K562 (cell line): ENCODE measurements around the gene LRMDA. TPM values are rescaled to one million over a fixed set of nuclear protein-coding genes. Genes with fewer than 3 reads are reported as not detected.

ENCODE experiments used
- ATAC-seq: fragments of 200-7000 bp; cut with Tn5 transposase; 3 replicates; pipeline ENCODE4 v1.9.1; 2020; ENCODE audit warnings: moderate library complexity
- BruUV-seq: library from RNA; stranded (reverse); fragments of 400-500 nt; replicated peaks from 2 replicates; lab custom pipeline; 2021; lab: Mats Ljungman, UMichigan
- CTCF ChIA-PET: fragments of 300-600 bp; formaldehyde crosslinking; extraction: SDS; loops from one replicate; lab custom pipeline; 2021; ENCODE audit warnings: low intra/inter-chr PET ratio; lab: Yijun Ruan, JAX
- POLR2A ChIA-PET: fragments of 300-600, 350-650 bp; sonication (Branson Sonifier 250); formaldehyde crosslinking; extraction: SDS; loops from one replicate; lab custom pipeline; 2021; ENCODE audit warnings: antibody characterized with exemption, inconsistent platforms; lab: Yijun Ruan, JAX
- DNase-seq, 4 experiments: peaks; one replicate each; pipeline versions ENCODE4 v3.0.0 to v3.0.0-alpha.2; 2011 to 2018; ENCODE audit warnings: low spot score in 3 of 4, mixed read lengths in 3 of 4; ENCODE audit errors: extremely low read depth in 1 of 4
- FAIRE-seq: peaks from 2 replicates; lab custom pipeline; 2011; peaks lifted over from hg19 to GRCh38; lab: Jason Lieb, UNC
- H2AFZ ChIP-seq: 2 replicates; pipeline ENCODE4 v1.6.0; 2011; ENCODE audit warnings: low read depth, low read length, control low read depth, inconsistent platforms
- H3K27ac ChIP-seq: fragments of 200-600 bp; 3 replicates; pipeline ENCODE4 v1.8.0; 2011; ENCODE audit warnings: low read depth, mild to moderate bottlenecking, control low read depth, inconsistent platforms, low read length, moderate library complexity, mixed read lengths; ENCODE audit errors: extremely low read depth
- H3K27me3 ChIP-seq, 2 experiments: fragments of 300-600 bp in 1 of 2; 2 replicates in 1 of 2; 3 replicates in 1 of 2; pipeline versions ENCODE4 v1.6.0 to v1.8.0; 2011; ENCODE audit warnings: inconsistent platforms in 2 of 2, low read length in 2 of 2, mild to moderate bottlenecking in 1 of 2, mixed read lengths in 1 of 2, moderate library complexity in 1 of 2; ENCODE audit not compliant: control insufficient read depth in 2 of 2, insufficient read depth in 2 of 2
- H3K36me3 ChIP-seq: fragments of 300-600 bp; 3 replicates; pipeline ENCODE4 v1.8.0; 2011; ENCODE audit warnings: mild to moderate bottlenecking, low read length, inconsistent platforms; ENCODE audit not compliant: control insufficient read depth, insufficient read depth
- H3K4me1 ChIP-seq, 2 experiments: fragments of 200-600 bp in 1 of 2; replicated peaks in 1 of 2; 2 replicates in 1 of 2; 3 replicates in 1 of 2; pipeline versions ENCODE4 v1.5.1 to v1.8.0; 2011; ENCODE audit warnings: inconsistent platforms in 2 of 2, low read length in 2 of 2, mild to moderate bottlenecking in 1 of 2, mixed read lengths in 1 of 2, moderate library complexity in 1 of 2; ENCODE audit not compliant: control insufficient read depth in 2 of 2, insufficient read depth in 2 of 2
- H3K4me2 ChIP-seq: 2 replicates; pipeline ENCODE4 v1.6.1; 2011; ENCODE audit warnings: low read length, control low read depth, inconsistent platforms, mixed read lengths; ENCODE audit not compliant: insufficient read depth
- H3K4me3 ChIP-seq: fragments of 200-600 bp; sonication (generic), shearing (Covaris generic); 2 replicates; pipeline ENCODE4 v1.5.1; 2016; ENCODE audit warnings: control low read depth, inconsistent platforms
- H3K79me2 ChIP-seq: fragments of 200-600 bp; 3 replicates; pipeline ENCODE4 v1.8.0; 2011; ENCODE audit warnings: low read length, inconsistent platforms; ENCODE audit not compliant: control insufficient read depth, insufficient read depth
- H3K9ac ChIP-seq, 2 experiments: 2 replicates each; pipeline versions ENCODE4 v1.6.0 to v1.6.1; 2011; ENCODE audit warnings: low read depth in 2 of 2, low read length in 2 of 2, control low read depth in 1 of 2, inconsistent platforms in 1 of 2, mild to moderate bottlenecking in 1 of 2, mixed read lengths in 1 of 2; ENCODE audit not compliant: insufficient read depth in 1 of 2
- H3K9me1 ChIP-seq: one replicate; pipeline ENCODE4 v1.6.0; 2011; ENCODE audit warnings: inconsistent platforms, mild to moderate bottlenecking, low read length, moderate library complexity; ENCODE audit not compliant: control insufficient read depth, insufficient read depth
- H3K9me3 ChIP-seq: replicated peaks from 2 replicates; pipeline ENCODE4 v1.5.1; 2011; ENCODE audit warnings: low read depth, low read length, inconsistent platforms; ENCODE audit not compliant: control insufficient read depth, insufficient read depth
- H4K20me1 ChIP-seq: replicated peaks from 2 replicates; pipeline ENCODE4 v1.6.1; 2011; ENCODE audit warnings: low read length, inconsistent platforms, mixed read lengths; ENCODE audit not compliant: control insufficient read depth, insufficient read depth
- CBFA2T2 ChIP-seq: fragments of 450-650 bp; conservative IDR thresholded peaks from 2 replicates; pipeline ENCODE4 v1.6.1; 2017; ENCODE audit warnings: mild to moderate bottlenecking
- CBX8 ChIP-seq: fragments of 200-600 bp; sonication (generic); IDR thresholded peaks from 2 replicates; pipeline ENCODE4 v1.6.1; 2012; ENCODE audit warnings: borderline replicate concordance, mixed run types, low read depth, mild to moderate bottlenecking, moderate library complexity, mixed read lengths, low read length, control low read depth, inconsistent platforms; ENCODE audit not compliant: poor library complexity, severe bottlenecking; ENCODE audit errors: extremely low read depth
- CHD1 ChIP-seq: fragments of 200-600 bp; sonication (generic); IDR thresholded peaks from one replicate; pipeline ENCODE4 v1.6.1; 2012; ENCODE audit warnings: mild to moderate bottlenecking, moderate library complexity, low read length, inconsistent platforms
- GMEB1 ChIP-seq: fragments of 250-450 bp; sonication (Bioruptor Pico); IDR thresholded peaks from 2 replicates; pipeline ENCODE4 v1.4.0; 2020; ENCODE audit warnings: mild to moderate bottlenecking
- HMBOX1 ChIP-seq: sonication (generic); IDR thresholded peaks from 2 replicates; pipeline ENCODE4 v1.6.1; 2016
- HNRNPUL1 ChIP-seq: fragments of 200-400 bp; formaldehyde crosslinking; IDR thresholded peaks from 2 replicates; pipeline ENCODE4 v1.6.1; 2017; ENCODE audit warnings: low read length
- NCOA2 ChIP-seq, 2 experiments: fragments of 450-650 bp; IDR thresholded peaks; 2 replicates each; pipeline ENCODE4 v1.6.1; 2018; ENCODE audit warnings: mild to moderate bottlenecking in 2 of 2, moderate library complexity in 1 of 2; ENCODE audit not compliant: partially characterized antibody in 2 of 2
- PRDM10 ChIP-seq: fragments of 450-650 bp; IDR thresholded peaks from 2 replicates; pipeline ENCODE4 v1.6.1; 2018; ENCODE audit not compliant: partially characterized antibody
- SIN3B ChIP-seq: fragments of 450-650 bp; IDR thresholded peaks from 2 replicates; pipeline ENCODE4 v1.6.1; 2017; ENCODE audit warnings: low read depth, mild to moderate bottlenecking, moderate library complexity
- SNIP1 ChIP-seq: fragments of 450-650 bp; IDR thresholded peaks from 2 replicates; pipeline ENCODE4 v1.7.1; 2017; ENCODE audit warnings: low read depth, mild to moderate bottlenecking
- SRSF1 ChIP-seq: fragments of 200-400 bp; formaldehyde crosslinking; IDR thresholded peaks from 2 replicates; pipeline ENCODE4 v1.6.1; 2017; ENCODE audit warnings: mild to moderate bottlenecking, low read depth, low read length, moderate library complexity
- TBP ChIP-seq: optimal IDR thresholded peaks from 2 replicates; pipeline ENCODE3; 2011; ENCODE audit warnings: low read depth, low read length, improper control_type of control experiment
- ZBTB1 ChIP-seq: sonication (generic); formaldehyde crosslinking; IDR thresholded peaks from 2 replicates; pipeline ENCODE4 v1.8.1; 2023; ENCODE audit warnings: missing genetic modification reagents, low read depth, mild to moderate bottlenecking, borderline replicate concordance
- WGBS: fragments of 100-300 bp; shearing (Covaris generic); methylation state at CpG from one replicate; pipeline ENCODE4 v1.1.6; 2016; ENCODE audit warnings: low coverage, mixed read lengths; ENCODE audit not compliant: insufficient coverage; ENCODE audit errors: missing lambda C conversion rate; 5-methylcytosine and 5-hydroxymethylcytosine counted together
- in situ Hi-C: fragments of 300-500 bp; cut with MboI; formaldehyde crosslinking; loops from 4 replicates; pipeline ENCODE4 v1.15.0; 2018; ENCODE audit warnings: inconsistent platforms, mixed read lengths
- intact Hi-C: fragments of 100-400 bp; cut with micrococcal nuclease; formaldehyde crosslinking; loops from 2 replicates; pipeline ENCODE4 v1.14.2; 2022
- polyA plus RNA-seq, 8 experiments: library from polyadenylated mRNA; depleted of rRNA in 4 of 8; stranded (reverse) in 5 of 8; unstranded in 3 of 8; fragments of >200 nt; fragmentation: Nextera tagmentation in 2 of 8; fragmentation: Illumina TruSeq in 1 of 8; extraction: Ambion mirVana in 2 of 8; extraction: Trizol in 1 of 8; gene quantifications; 2 replicates each; pipeline versions ENCODE4 v1.2.1 to v1.2.3, GENCODE V29; 2011 to 2014; ENCODE audit warnings: inconsistent platforms in 1 of 8, missing spikeins in 1 of 8
- total RNA-seq, 7 experiments: library from RNA; depleted of rRNA in 6 of 7; stranded (reverse); fragments of >200 nt in 6 of 7; fragmentation: Illumina TruSeq in 2 of 7; extraction: Trizol in 2 of 7; gene quantifications; 2 replicates each; pipeline versions ENCODE4 v1.2.1 to v1.2.3, GENCODE V29; 2011 to 2021; ENCODE audit warnings: low replicate concordance in 1 of 7
- TF ChIP-seq, protein P1 (sequence below): fragments of 250-450 bp; sonication (Bioruptor Pico); IDR thresholded peaks from 2 replicates; pipeline ENCODE4 v1.5.0; 2021
- TF ChIP-seq, protein P2 (sequence below): fragments of 250-450 bp; sonication (Bioruptor Pico); IDR thresholded peaks from 2 replicates; pipeline ENCODE4 v1.8.0; 2021; ENCODE audit warnings: mild to moderate bottlenecking, moderate library complexity

Gene LRMDA
- total and polyA plus RNA-seq, 9 of the 15 experiments (the other 6 are each of a cell fraction or from before 2014, with no cell fraction given) = 0.25 TPM; not detected in 8

GRCh38 chr10:76401006-76401405 is 969.6 kb downstream of the LRMDA start:
- H3K27ac ChIP-seq = no peak overlapping the region
- FAIRE-seq = no peak
- in situ Hi-C loops (no loop called here), intact Hi-C loops (no loop called here)
- no peak overlapping the region for H3K9ac ChIP-seq
- WGBS = 2% methylated on average over 3 of the region's 3 CpGs
- no peak overlapping the region for H2AFZ ChIP-seq
- no peak overlapping the region for H3K4me3 ChIP-seq
- no peak for DNase-seq
- POLR2A ChIA-PET = no interaction called here
- ATAC-seq = no peak
- no peak overlapping the region for H3K4me2 ChIP-seq
- no peaks in the 10 kb centered on the region for H3K36me3 ChIP-seq
- H3K9me1 ChIP-seq = no peaks in the 10 kb centered on the region
- H3K27me3 ChIP-seq = no peaks in the 10 kb centered on the region
- CTCF ChIA-PET = no interaction called here
- H4K20me1 ChIP-seq = no peaks in the 10 kb centered on the region
- no TSS peak for BruUV-seq
- no peaks in the 10 kb centered on the region; the same call in 1 of the 2 replicates for H3K9me3 ChIP-seq
- H3K79me2 ChIP-seq = no peaks in the 10 kb centered on the region
- H3K4me1 ChIP-seq = no peaks in the 10 kb centered on the region
- TF ChIP-seq SRSF1 = no peak
- TF ChIP-seq SNIP1 = no peak
- no peak for TF ChIP-seq CHD1
- no peak for TF ChIP-seq HNRNPUL1
- no peak for TF ChIP-seq PRDM10
- TF ChIP-seq, protein P1, sequence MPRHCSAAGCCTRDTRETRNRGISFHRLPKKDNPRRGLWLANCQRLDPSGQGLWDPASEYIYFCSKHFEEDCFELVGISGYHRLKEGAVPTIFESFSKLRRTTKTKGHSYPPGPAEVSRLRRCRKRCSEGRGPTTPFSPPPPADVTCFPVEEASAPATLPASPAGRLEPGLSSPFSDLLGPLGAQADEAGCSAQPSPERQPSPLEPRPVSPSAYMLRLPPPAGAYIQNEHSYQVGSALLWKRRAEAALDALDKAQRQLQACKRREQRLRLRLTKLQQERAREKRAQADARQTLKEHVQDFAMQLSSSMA = no peak
- TF ChIP-seq, protein P2, sequence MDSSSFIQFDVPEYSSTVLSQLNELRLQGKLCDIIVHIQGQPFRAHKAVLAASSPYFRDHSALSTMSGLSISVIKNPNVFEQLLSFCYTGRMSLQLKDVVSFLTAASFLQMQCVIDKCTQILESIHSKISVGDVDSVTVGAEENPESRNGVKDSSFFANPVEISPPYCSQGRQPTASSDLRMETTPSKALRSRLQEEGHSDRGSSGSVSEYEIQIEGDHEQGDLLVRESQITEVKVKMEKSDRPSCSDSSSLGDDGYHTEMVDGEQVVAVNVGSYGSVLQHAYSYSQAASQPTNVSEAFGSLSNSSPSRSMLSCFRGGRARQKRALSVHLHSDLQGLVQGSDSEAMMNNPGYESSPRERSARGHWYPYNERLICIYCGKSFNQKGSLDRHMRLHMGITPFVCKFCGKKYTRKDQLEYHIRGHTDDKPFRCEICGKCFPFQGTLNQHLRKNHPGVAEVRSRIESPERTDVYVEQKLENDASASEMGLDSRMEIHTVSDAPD (CRISPR knock-in tag) = no peak
- no peak for TF ChIP-seq CBX8
- TF ChIP-seq NCOA2 (IDR thresholded peaks at IDR 0.05; ENCODE audit: partially characterized antibody in 2 of 2) = no peak
- no peak for TF ChIP-seq GMEB1
- no peak for TF ChIP-seq ZBTB1 (CRISPR knock-in tag)
- no peak for TF ChIP-seq CBFA2T2
- no peak for TF ChIP-seq TBP
- TF ChIP-seq HMBOX1 = no peak
- TF ChIP-seq SIN3B = no peak
